Type B pancreatic cell (in vitro differentiated cells): Measurements from ENCODE around the gene MPHOSPH9. TPM values are rescaled to one million over a fixed set of nuclear protein-coding genes. Genes with fewer than 3 reads are reported as not detected.

ENCODE experiments used
- DNase-seq: peaks from one replicate; pipeline ENCODE4 v3.0.0; 2021; ENCODE audit warnings: mixed read lengths; ENCODE audit not compliant: unreplicated experiment; ENCODE audit errors: extremely low spot score
- H3K27ac Mint-ChIP-seq: 2 replicates; pipeline ENCODE4 v1.8.0; 2021; ENCODE audit warnings: mild to moderate bottlenecking, mixed read lengths
- H3K27me3 Mint-ChIP-seq: 2 replicates; pipeline ENCODE4 v1.8.0; 2021; ENCODE audit warnings: mixed read lengths
- H3K36me3 Mint-ChIP-seq: 2 replicates; pipeline ENCODE4 v1.8.0; 2021; ENCODE audit warnings: mixed read lengths
- H3K4me1 Mint-ChIP-seq: one replicate; pipeline ENCODE4 v1.8.0; 2021; ENCODE audit warnings: mixed read lengths; ENCODE audit not compliant: unreplicated experiment
- H3K4me3 Mint-ChIP-seq: 2 replicates; pipeline ENCODE4 v1.8.0; 2021; ENCODE audit warnings: mild to moderate bottlenecking, mixed read lengths
- H3K9me3 Mint-ChIP-seq: 2 replicates; pipeline ENCODE4 v1.8.0; 2021; ENCODE audit warnings: mixed read lengths
- total RNA-seq: library from RNA; stranded (reverse); gene quantifications from 2 replicates; pipeline ENCODE4 v1.2.1, GENCODE V29; 2021; ENCODE audit warnings: low replicate concordance
- TF ChIP-seq, protein P1 (sequence below): fragments of 200-600 bp; sonication (generic); conservative IDR thresholded peaks from 2 replicates; pipeline ENCODE4 v1.5.0; 2021; ENCODE audit warnings: antibody characterized with exemption, mild to moderate bottlenecking

The MPHOSPH9 gene
- total RNA-seq, 1 donor from 2014 or later, result 52.3 TPM

DNA sequence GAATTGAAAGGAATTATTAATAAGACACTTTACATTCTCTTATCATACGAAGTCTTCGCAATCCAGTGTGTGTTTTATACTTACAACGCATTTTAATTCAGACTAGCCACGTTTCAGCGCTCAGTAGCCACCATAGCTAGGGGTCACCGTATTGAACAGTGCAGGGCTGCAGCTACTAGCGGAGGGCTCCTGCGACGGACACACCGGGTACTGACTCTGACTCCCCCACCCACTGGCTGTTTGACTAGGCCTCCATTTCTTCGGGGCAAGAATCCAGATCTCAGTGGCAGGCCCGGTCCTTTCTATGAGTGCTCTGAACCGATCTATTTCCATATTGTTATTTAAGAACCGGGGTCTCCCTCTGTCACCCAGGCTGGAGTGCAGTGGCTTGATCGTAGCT, 40.2 kb upstream of the MPHOSPH9 start:
- Mint-ChIP-seq H3K4me1 (peaks cover 12% of the 10 kb centered on the region), H3K36me3 (no peaks in the 10 kb centered on the region), H3K27me3 (no peaks in the 10 kb centered on the region), H3K4me3 (peak overlapping the region; percentile 87), H3K27ac (peak overlapping the region; percentile 23), H3K9me3 (no peaks in the 10 kb centered on the region)
- TF ChIP-seq, protein P1, sequence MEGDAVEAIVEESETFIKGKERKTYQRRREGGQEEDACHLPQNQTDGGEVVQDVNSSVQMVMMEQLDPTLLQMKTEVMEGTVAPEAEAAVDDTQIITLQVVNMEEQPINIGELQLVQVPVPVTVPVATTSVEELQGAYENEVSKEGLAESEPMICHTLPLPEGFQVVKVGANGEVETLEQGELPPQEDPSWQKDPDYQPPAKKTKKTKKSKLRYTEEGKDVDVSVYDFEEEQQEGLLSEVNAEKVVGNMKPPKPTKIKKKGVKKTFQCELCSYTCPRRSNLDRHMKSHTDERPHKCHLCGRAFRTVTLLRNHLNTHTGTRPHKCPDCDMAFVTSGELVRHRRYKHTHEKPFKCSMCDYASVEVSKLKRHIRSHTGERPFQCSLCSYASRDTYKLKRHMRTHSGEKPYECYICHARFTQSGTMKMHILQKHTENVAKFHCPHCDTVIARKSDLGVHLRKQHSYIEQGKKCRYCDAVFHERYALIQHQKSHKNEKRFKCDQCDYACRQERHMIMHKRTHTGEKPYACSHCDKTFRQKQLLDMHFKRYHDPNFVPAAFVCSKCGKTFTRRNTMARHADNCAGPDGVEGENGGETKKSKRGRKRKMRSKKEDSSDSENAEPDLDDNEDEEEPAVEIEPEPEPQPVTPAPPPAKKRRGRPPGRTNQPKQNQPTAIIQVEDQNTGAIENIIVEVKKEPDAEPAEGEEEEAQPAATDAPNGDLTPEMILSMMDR, result no peak
- DNase-seq, result no peak

DNA sequence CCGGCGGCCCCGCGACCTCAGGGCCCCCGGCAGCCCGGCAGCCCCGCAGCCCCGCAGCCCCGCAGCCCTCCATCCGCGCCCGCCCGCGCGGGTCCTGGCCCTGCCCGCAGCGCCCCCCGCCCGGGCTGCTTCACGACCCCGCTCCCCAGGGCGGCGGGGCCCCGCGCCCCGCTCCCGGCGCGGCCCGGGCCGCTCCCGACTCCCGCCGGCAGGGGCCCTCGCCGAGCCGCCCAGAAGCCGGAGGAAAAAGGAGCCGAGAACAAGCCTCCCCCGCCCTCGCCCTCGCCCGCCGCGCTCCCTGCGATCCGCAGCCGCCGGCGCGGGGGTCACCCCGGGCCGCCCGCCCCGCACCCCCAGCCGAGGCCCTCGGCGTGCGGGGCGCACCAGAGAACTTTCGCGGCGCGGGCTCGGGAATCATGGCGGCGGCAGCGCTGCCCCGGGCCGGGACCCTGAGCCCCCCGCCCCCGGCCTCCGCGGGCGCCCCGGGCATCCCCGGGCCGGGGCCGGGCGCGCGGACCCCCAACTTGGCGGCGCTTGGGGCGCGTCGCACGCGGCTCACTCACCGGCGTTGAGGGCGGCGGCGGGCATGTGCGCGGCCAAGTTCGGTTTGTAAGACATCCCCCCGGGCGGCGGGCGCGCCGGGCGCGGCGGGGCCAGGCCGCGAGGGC, 38.2 kb upstream of the MPHOSPH9 start:
- Mint-ChIP-seq H3K9me3 (no peaks in the 10 kb centered on the region), H3K36me3 (peaks cover 8% of the 10 kb centered on the region), H3K4me1 (peaks cover 12% of the 10 kb centered on the region), H3K27me3 (no peaks in the 10 kb centered on the region), H3K4me3 (no peak overlapping the region), H3K27ac (no peak overlapping the region)
- TF ChIP-seq, protein P1, result peak; percentile 70
- peak; percentile 80 for DNase-seq

DNA sequence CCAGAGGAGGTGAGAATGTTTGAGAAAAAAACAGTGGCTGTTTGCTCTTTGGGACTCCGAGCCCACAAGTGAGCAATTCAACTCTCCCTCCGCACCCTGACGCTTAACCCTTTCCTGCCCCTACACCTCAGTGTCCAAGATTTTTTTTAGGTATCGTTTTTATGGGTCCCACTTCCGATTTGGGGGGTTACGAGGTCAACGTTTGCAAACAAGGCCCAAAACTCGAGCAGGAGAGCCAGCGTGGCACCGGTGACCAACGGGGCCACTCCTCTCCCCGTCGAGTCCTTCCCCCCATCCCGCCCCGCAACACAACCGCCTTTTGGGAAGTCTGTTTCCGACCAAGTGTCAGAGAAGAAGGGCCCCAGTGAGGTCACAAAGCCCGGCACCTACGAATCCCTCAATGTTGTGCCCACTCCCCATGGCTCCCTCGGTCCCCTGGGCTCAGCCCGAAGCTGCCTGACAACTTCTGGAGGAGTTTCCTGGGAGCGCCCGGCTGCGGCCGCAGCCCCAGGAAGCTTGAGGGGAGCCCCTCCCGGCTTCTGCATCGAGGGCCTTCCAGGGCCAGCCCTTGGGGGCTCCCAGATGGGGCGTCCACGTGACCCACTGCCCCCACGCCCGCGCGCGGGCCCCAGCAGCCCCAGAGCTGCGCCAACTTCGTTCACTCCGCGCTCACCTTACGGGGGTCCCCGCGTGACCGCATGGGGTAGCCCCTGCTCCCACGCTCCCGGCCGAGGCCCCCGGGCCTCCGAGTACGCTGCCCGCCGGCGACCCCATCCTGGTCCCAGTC, 37.5 kb upstream of the MPHOSPH9 start:
- H3K4me3 Mint-ChIP-seq, result peak overlapping the region; percentile 95
- peaks cover 12% of the 10 kb centered on the region for H3K4me1 Mint-ChIP-seq
- TF ChIP-seq, protein P1, result no peak
- no peaks in the 10 kb centered on the region for H3K27me3 Mint-ChIP-seq
- DNase-seq, result no peak
- peaks cover 8% of the 10 kb centered on the region for H3K36me3 Mint-ChIP-seq
- no peaks in the 10 kb centered on the region for H3K9me3 Mint-ChIP-seq
- H3K27ac Mint-ChIP-seq, result peak overlapping the region; percentile 93

DNA sequence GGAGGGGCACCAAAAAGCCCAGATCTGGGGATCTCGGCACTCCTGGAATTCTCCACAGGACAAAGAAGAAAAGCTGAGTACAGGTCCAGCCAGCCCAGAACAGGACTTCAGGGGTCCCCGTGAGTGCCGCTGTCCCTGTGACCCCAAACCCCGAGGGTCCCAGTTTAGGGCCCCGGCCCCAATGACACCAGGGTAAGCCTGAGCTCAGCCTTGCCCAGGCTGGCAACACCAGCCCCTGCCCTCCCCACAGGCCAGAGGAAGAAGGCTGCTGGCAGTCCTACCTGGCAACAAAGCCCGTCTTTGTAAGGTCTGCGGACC, 36.9 kb upstream of the MPHOSPH9 start:
- Mint-ChIP-seq H3K27me3 (no peaks in the 10 kb centered on the region), H3K36me3 (peaks cover 8% of the 10 kb centered on the region), H3K4me3 (peak overlapping the region; percentile 95), H3K27ac (peak overlapping the region; percentile 93), H3K4me1 (peaks cover 12% of the 10 kb centered on the region), H3K9me3 (no peaks in the 10 kb centered on the region)
- no peak for DNase-seq
- TF ChIP-seq, protein P1, result no peak

DNA sequence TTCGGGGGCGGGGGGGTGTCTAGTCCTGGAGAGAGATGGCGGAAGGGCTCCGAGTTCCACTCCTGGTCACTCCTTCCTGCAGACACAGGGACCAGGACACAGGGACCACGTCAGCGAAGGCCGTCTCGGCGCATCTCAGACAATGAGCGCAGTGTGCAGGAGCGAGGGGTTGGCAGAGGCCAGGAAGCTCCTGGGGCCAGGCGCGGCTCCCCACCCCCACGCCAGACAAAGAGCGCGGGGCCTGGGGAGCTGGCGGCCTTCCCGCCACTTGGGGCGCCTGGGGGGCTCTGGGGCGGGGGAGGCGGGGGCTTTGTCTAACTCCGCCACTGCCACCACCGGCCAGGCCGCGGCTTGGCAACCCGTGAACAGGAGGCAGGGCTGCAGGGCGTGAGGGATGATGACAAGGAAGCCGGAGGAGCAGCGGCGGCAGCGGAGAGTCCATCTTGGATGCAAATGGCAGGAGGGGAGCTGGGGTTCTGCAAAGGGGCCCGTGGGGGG, 36.5 kb upstream of the MPHOSPH9 start:
- TF ChIP-seq, protein P1, result peak; percentile 51
- Mint-ChIP-seq H3K9me3 (no peaks in the 10 kb centered on the region), H3K4me3 (peak overlapping the region; percentile 95), H3K4me1 (peaks cover 12% of the 10 kb centered on the region), H3K36me3 (peaks cover 11% of the 10 kb centered on the region), H3K27me3 (no peaks in the 10 kb centered on the region), H3K27ac (peak overlapping the region; percentile 93)
- DNase-seq, result peak; percentile 87
